Prostate gland (tissue), 2 donors: ENCODE results near the gene ARRDC5. TPM values are rescaled to one million over a fixed set of nuclear protein-coding genes. Genes with fewer than 3 reads are reported as not detected.

Experiments used
- DNase-seq: peaks from one replicate; pipeline ENCODE4 v3.0.0-alpha.2; 2019; ENCODE audit warnings: low spot score
- H3K27ac ChIP-seq, 2 donors: fragments of 200-600 bp; sonication (generic); 2 replicates each; pipeline ENCODE4 v1.5.1; 2017 to 2019
- H3K27me3 ChIP-seq: fragments of 200-600 bp; sonication (generic); replicated peaks from 2 replicates; pipeline ENCODE4 v1.5.1; 2019; ENCODE audit not compliant: insufficient read depth
- H3K36me3 ChIP-seq, 2 donors: fragments of 200-600 bp; sonication (generic); 1 replicate in 1 of 2; 2 replicates in 1 of 2; pipeline versions ENCODE4 v1.5.1 to v1.8.1; 2017 to 2019
- H3K4me1 ChIP-seq: fragments of 200-600 bp; sonication (generic); replicated peaks from 2 replicates; pipeline ENCODE4 v1.5.1; 2019
- H3K4me3 ChIP-seq, 2 donors: fragments of 200-600 bp; sonication (generic); 2 replicates each; pipeline ENCODE4 v1.5.1; 2017 to 2019
- H3K9me3 ChIP-seq: fragments of 200-600 bp; sonication (generic); 2 replicates; pipeline ENCODE4 v1.5.1; 2017
- CTCF ChIP-seq, 4 experiments: fragments of 200-600 bp in 2 of 4; fragments of 450-650 bp in 2 of 4; sonication (generic) in 2 of 4; IDR thresholded peaks; 1 replicate in 3 of 4; 2 replicates in 1 of 4; pipeline ENCODE4 v1.5.1; 2016 to 2019; ENCODE audit warnings: antibody characterized with exemption in 4 of 4, mild to moderate bottlenecking in 2 of 4, moderate library complexity in 2 of 4
- POLR2A ChIP-seq: fragments of 450-650 bp; IDR thresholded peaks from one replicate; pipeline ENCODE4 v1.6.1; 2016; ENCODE audit warnings: antibody characterized with exemption, mild to moderate bottlenecking
- POLR2AphosphoS5 ChIP-seq: sonication (generic); formaldehyde crosslinking; IDR thresholded peaks from one replicate; pipeline ENCODE4 v1.6.1; 2017; ENCODE audit warnings: antibody characterized with exemption
- WGBS: methylation state at CpG from one replicate; pipeline ENCODE4 v1.1.5; 2018; 5-methylcytosine and 5-hydroxymethylcytosine counted together
- intact Hi-C: fragments of 100-400 bp; cut with DNase I; formaldehyde crosslinking; loops from one replicate; pipeline ENCODE4 v1.14.2; 2022
- total RNA-seq, 2 donors: library from RNA; depleted of rRNA; stranded (reverse); fragments of >200 nt; gene quantifications; one replicate each; pipeline ENCODE4 v1.1.0, GENCODE V29; 2016

Gene ARRDC5
- total RNA-seq, 2 donors from 2014 or later, result 1.2 TPM; not detected in 1

- intact Hi-C loops, result no loop called here
- Histone ChIP-seq H3K27ac (peak overlapping the region in 1 of 2 donors; percentile 88), H3K4me3 (no peak overlapping the region), H3K27me3 (no peaks in the 10 kb centered on the region), H3K4me1 (no peaks in the 10 kb centered on the region), H3K36me3 (no peaks in the 10 kb centered on the region), H3K9me3 (no peaks in the 10 kb centered on the region)
- DNase-seq, result no peak
- 74% methylated on average over 10 of the region's 10 CpGs for WGBS
- TF ChIP-seq CTCF (IDR thresholded peaks at IDR 0.05), result no peak
- no peak for TF ChIP-seq POLR2A
- no peak for TF ChIP-seq POLR2AphosphoS5
Observed at GRCh38 chr19:4868286-4868834, 34.3 kb downstream of the ARRDC5 start.

GRCh38 chr19:4867534-4868285 is 35.0 kb downstream of the ARRDC5 start, which contains the start of gene PLIN3:
TSS of gene PLIN3 (minus strand) at chr19:4867667. CDS start at chr19:4861394, 6,273 bp downstream.
- intact Hi-C loops, result no loop called here
- Histone ChIP-seq H3K4me3 (peak within 1 kb of the TSS; percentile 67 to 72), H3K27me3 (no peaks in the 10 kb centered on the region), H3K9me3 (no peaks in the 10 kb centered on the region), H3K36me3 (no peaks in the 10 kb centered on the region), H3K4me1 (no peaks in the 10 kb centered on the region), H3K27ac (peak within 1 kb of the TSS; percentile 83 to 88)
- 9% methylated on average over 36 of the region's 46 CpGs for WGBS
- peak; percentile 96 for DNase-seq
- TF ChIP-seq CTCF (IDR thresholded peaks at IDR 0.05) (no peak), POLR2AphosphoS5 (peak; percentile 90), POLR2A (peak; percentile 87)

- H3K9me3 ChIP-seq, result no peaks in the 10 kb centered on the region
- peak overlapping the region; percentile 83 to 88 for H3K27ac ChIP-seq
- DNase-seq, result peak; percentile 35
- under 1% methylated on average over 22 of the region's 22 CpGs for WGBS
- H3K27me3 ChIP-seq, result no peaks in the 10 kb centered on the region
- no peaks in the 10 kb centered on the region for H3K36me3 ChIP-seq
- H3K4me3 ChIP-seq, result peak overlapping the region; percentile 67 to 72
- TF ChIP-seq POLR2A (no peak), CTCF (IDR thresholded peaks at IDR 0.05) (no peak), POLR2AphosphoS5 (no peak)
- H3K4me1 ChIP-seq, result no peaks in the 10 kb centered on the region
- intact Hi-C loops, result no loop called here
Observed at GRCh38 chr19:4866595-4867424, 35.9 kb downstream of the ARRDC5 start.

- H3K27ac ChIP-seq, result peak overlapping the region in 1 of 2 donors; percentile 33
- TF ChIP-seq POLR2A (no peak), POLR2AphosphoS5 (peak; percentile 85), CTCF (IDR thresholded peaks at IDR 0.05) (peak in 1 of 4 experiments; percentile 11)
- H3K36me3 ChIP-seq, result peaks cover 3 to 10% of the 10 kb centered on the region in 2 donors
- no peaks in the 10 kb centered on the region for H3K27me3 ChIP-seq
- DNase-seq, result peak; percentile 82
- WGBS, result 40% methylated on average over 9 of the region's 10 CpGs
- no peaks in the 10 kb centered on the region for H3K4me1 ChIP-seq
- H3K4me3 ChIP-seq, result no peak overlapping the region
- no peaks in the 10 kb centered on the region for H3K9me3 ChIP-seq
- intact Hi-C loops, result no loop called here
Observed at GRCh38 chr19:4861147-4861546, 41.5 kb downstream of the ARRDC5 start.
